SK-N-SH (cell line): ENCODE data around the gene RPEL1. TPM values are rescaled to one million over a fixed set of nuclear protein-coding genes. Genes with fewer than 3 reads are reported as not detected.

Source experiments
- CTCF ChIA-PET: fragments of 300-600, 350-600 bp; formaldehyde crosslinking; extraction: SDS; loops from one replicate; lab custom pipeline; 2021; lab: Yijun Ruan, JAX
- POLR2A ChIA-PET: fragments of 350-600 bp; sonication (Branson Sonifier 250); formaldehyde crosslinking; extraction: SDS; loops from one replicate; lab custom pipeline; 2020; ENCODE audit warnings: antibody characterized with exemption, inconsistent platforms; lab: Yijun Ruan, JAX
- DNase-seq: peaks from one replicate; pipeline ENCODE4 v3.0.0; 2012
- H2AFZ ChIP-seq: fragments of 200-600 bp; sonication (generic); 2 replicates; pipeline ENCODE4 v1.8.1; 2016; ENCODE audit warnings: antibody characterized with exemption, mild to moderate bottlenecking, low read depth
- H3F3A ChIP-seq: fragments of 200-600 bp; sonication (generic); replicated peaks from 2 replicates; pipeline ENCODE3; 2016; ENCODE audit warnings: antibody characterized with exemption, mild to moderate bottlenecking; ENCODE audit not compliant: insufficient read depth
- H3K27ac ChIP-seq, 2 experiments: fragments of 200-500 bp in 1 of 2; fragments of 200-600 bp in 1 of 2; sonication (Bioruptor generic) in 1 of 2; sonication (generic), shearing (Covaris generic) in 1 of 2; 2 replicates each; pipeline versions ENCODE4 v1.5.1 to v1.6.1; 2014 to 2016; ENCODE audit warnings: low read depth in 2 of 2, inconsistent platforms in 1 of 2, low read length in 1 of 2, mild to moderate bottlenecking in 1 of 2, mixed read lengths in 1 of 2
- H3K27me3 ChIP-seq: fragments of 200-600 bp; sonication (generic), shearing (Covaris generic); 2 replicates; pipeline ENCODE4 v1.6.1; 2016; ENCODE audit warnings: mixed run types; ENCODE audit not compliant: insufficient read depth
- H3K36me3 ChIP-seq, 2 experiments: fragments of 200-500 bp in 1 of 2; fragments of 200-600 bp in 1 of 2; sonication (Bioruptor generic) in 1 of 2; sonication (generic) in 1 of 2; replicated peaks in 1 of 2; 2 replicates each; pipeline versions ENCODE3 to v1.5.1; 2014 to 2016; ENCODE audit warnings: low read length in 1 of 2, mild to moderate bottlenecking in 1 of 2; ENCODE audit not compliant: insufficient read depth in 2 of 2, control insufficient read depth in 1 of 2
- H3K4me1 ChIP-seq, 2 experiments: fragments of 200-500 bp in 1 of 2; fragments of 200-600 bp in 1 of 2; sonication (Bioruptor generic) in 1 of 2; sonication (generic), shearing (Covaris generic) in 1 of 2; 2 replicates each; pipeline versions ENCODE4 v1.5.1 to v1.6.1; 2014 to 2016; ENCODE audit warnings: low read depth in 1 of 2, low read length in 1 of 2, mixed run types in 1 of 2; ENCODE audit not compliant: insufficient read depth in 2 of 2, control insufficient read depth in 1 of 2
- H3K4me2 ChIP-seq: fragments of 200-600 bp; sonication (generic), shearing (Covaris generic); 2 replicates; pipeline ENCODE4 v1.6.1; 2017; ENCODE audit warnings: mixed run types
- H3K4me3 ChIP-seq, 2 experiments: fragments of 200-500 bp in 1 of 2; fragments of 200-600 bp in 1 of 2; sonication (Bioruptor generic) in 1 of 2; sonication (generic), shearing (Covaris generic) in 1 of 2; 2 replicates each; pipeline versions ENCODE4 v1.5.1 to v1.8.1; 2014 to 2016; ENCODE audit warnings: low read depth in 2 of 2, inconsistent platforms in 1 of 2, low read length in 1 of 2, mild to moderate bottlenecking in 1 of 2, mixed read lengths in 1 of 2, moderate library complexity in 1 of 2
- H3K79me2 ChIP-seq: fragments of 200-600 bp; sonication (generic); 2 replicates; pipeline ENCODE4 v1.8.1; 2017; ENCODE audit warnings: mild to moderate bottlenecking; ENCODE audit not compliant: insufficient read depth
- H3K9ac ChIP-seq: fragments of 200-600 bp; sonication (generic); 2 replicates; pipeline ENCODE4 v1.6.1; 2017; ENCODE audit warnings: mixed run types
- H3K9me2 ChIP-seq: fragments of 200-600 bp; sonication (generic); 2 replicates; pipeline ENCODE4 v1.6.1; 2017; ENCODE audit warnings: mixed run types
- H3K9me3 ChIP-seq: fragments of 200-600 bp; sonication (generic); 2 replicates; pipeline ENCODE4 v1.6.1; 2017; ENCODE audit warnings: mixed run types, mild to moderate bottlenecking, moderate library complexity
- H4K20me1 ChIP-seq: fragments of 200-600 bp; sonication (generic); 2 replicates; pipeline ENCODE4 v1.6.1; 2017; ENCODE audit warnings: mild to moderate bottlenecking, mixed run types; ENCODE audit not compliant: insufficient read depth
- ELF1 ChIP-seq: IDR thresholded peaks from 2 replicates; pipeline ENCODE4 v1.4.0; 2012
- EP300 ChIP-seq, 2 experiments: IDR thresholded peaks; 2 replicates each; pipeline versions ENCODE4 v1.4.0 to v1.6.1; 2012; ENCODE audit warnings: borderline replicate concordance in 1 of 2, low read depth in 1 of 2, low read length in 1 of 2
- FOXJ3 ChIP-seq: sonication (generic); formaldehyde crosslinking; IDR thresholded peaks from 2 replicates; pipeline ENCODE4 v1.5.1; 2020; ENCODE audit warnings: mild to moderate bottlenecking, missing genetic modification reagents
- YY1 ChIP-seq: IDR thresholded peaks from 2 replicates; pipeline ENCODE4 v1.4.0; 2012; ENCODE audit warnings: low read depth, mild to moderate bottlenecking
- WGBS: methylation state at CpG from one replicate; pipeline ENCODE4 v1.1.6; 2017; ENCODE audit warnings: low lambda C conversion rate; 5-methylcytosine and 5-hydroxymethylcytosine counted together
- polyA plus RNA-seq, 3 experiments: library from polyadenylated mRNA; depleted of rRNA; stranded (reverse); fragments of >200 nt; gene quantifications; 2 replicates each; pipeline ENCODE4 v1.2.3, GENCODE V29; 2012
- TF ChIP-seq, protein P1 (sequence below): IDR thresholded peaks from 2 replicates; pipeline ENCODE4 v1.4.0; 2012; ENCODE audit warnings: low read depth
- TF ChIP-seq, protein P2 (sequence below): IDR thresholded peaks from 2 replicates; pipeline ENCODE4 v1.4.0; 2012; ENCODE audit warnings: low read depth, borderline replicate concordance
- TF ChIP-seq, protein P3 (sequence below): IDR thresholded peaks from 2 replicates; pipeline ENCODE4; 2012
- TF ChIP-seq, protein P4 (sequence below): IDR thresholded peaks from 2 replicates; pipeline ENCODE4 v1.6.1; 2012; ENCODE audit warnings: mild to moderate bottlenecking, low read depth, low read length, moderate library complexity

Gene RPEL1
- polyA plus RNA-seq, 1 of the 3 experiments (the other 2 are of a cell fraction): not detected

DNA sequence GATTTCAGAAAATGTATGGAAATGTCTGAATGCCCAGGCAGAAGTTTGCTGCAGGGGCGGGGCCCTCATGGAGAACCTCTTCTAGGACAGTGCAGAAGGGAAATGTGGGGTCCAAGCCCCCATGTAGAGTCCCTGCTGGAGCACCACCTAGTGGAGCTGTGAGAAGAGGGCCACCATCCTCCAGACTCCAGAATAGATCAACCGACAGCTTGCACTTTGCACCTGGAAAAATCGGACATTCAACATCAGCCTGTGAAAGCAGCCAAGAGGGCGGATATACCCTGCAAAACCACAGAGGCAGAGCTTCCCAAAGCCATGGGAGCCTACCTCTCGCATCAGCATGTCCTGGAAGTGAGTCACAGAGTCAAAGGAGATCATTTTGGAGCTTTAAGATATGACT, 14.3 kb downstream of the RPEL1 start:
- no peaks in the 10 kb centered on the region for H3K27me3 ChIP-seq
- H2AFZ ChIP-seq: no peak overlapping the region
- H3K4me3 ChIP-seq: no peak overlapping the region
- POLR2A ChIA-PET: no interaction called here
- no peaks in the 10 kb centered on the region for H3K4me1 ChIP-seq
- no peaks in the 10 kb centered on the region for H4K20me1 ChIP-seq
- H3K9me2 ChIP-seq: no peaks in the 10 kb centered on the region
- H3K79me2 ChIP-seq: no peaks in the 10 kb centered on the region
- CTCF ChIA-PET: interaction anchor here (0.8 to 1.3 kb wide), 2 partner anchors 35 to 424 kb away, joined by 3 read pairs; no protein-coding TSS in a partner anchor
- 58% methylated on average over 4 of the region's 5 CpGs for WGBS
- H3K9me3 ChIP-seq: no peaks in the 10 kb centered on the region
- H3K9ac ChIP-seq: no peak overlapping the region
- no peak for DNase-seq
- H3K27ac ChIP-seq: no peak overlapping the region
- no peaks in the 10 kb centered on the region for H3K36me3 ChIP-seq
- no peak overlapping the region for H3K4me2 ChIP-seq
- H3F3A ChIP-seq: peaks cover 4% of the 10 kb centered on the region
- TF ChIP-seq EP300 (IDR thresholded peaks at IDR 0.05; ENCODE audit: borderline replicate concordance in 1 of 2, low read depth in 1 of 2, low read length in 1 of 2): no peak
- TF ChIP-seq FOXJ3 (CRISPR knock-in tag): no peak
- no peak for TF ChIP-seq ELF1
- TF ChIP-seq YY1: no peak
- TF ChIP-seq, protein P1, sequence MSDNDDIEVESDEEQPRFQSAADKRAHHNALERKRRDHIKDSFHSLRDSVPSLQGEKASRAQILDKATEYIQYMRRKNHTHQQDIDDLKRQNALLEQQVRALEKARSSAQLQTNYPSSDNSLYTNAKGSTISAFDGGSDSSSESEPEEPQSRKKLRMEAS: no peak

DNA sequence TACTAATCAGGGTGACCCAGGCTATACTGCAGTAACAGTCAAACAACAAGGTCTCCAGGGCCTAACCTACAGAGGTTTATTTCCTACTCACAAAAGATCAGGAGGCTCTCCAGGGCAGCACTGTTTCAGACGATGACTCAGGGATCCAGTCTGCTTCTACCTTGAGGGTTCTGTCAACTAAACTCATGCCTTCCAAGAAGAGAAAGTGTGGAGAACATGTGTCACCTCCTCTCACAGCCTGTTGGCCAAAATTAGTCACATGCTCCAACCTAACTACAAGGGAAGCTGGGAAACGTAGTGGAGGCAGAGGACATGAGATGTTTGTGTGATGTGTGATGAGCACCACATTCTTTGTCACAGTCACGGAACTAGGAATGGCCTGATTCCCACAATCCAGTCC, 16.5 kb downstream of the RPEL1 start:
- WGBS: 57% methylated on average over 3 of the region's 3 CpGs
- Histone ChIP-seq H3K4me2 (no peak overlapping the region), H3K9me2 (no peaks in the 10 kb centered on the region), H3K27me3 (no peaks in the 10 kb centered on the region), H3K27ac (no peak overlapping the region), H3K9ac (no peak overlapping the region), H3K79me2 (no peaks in the 10 kb centered on the region), H3K4me1 (no peaks in the 10 kb centered on the region)
- TF ChIP-seq, protein P2, sequence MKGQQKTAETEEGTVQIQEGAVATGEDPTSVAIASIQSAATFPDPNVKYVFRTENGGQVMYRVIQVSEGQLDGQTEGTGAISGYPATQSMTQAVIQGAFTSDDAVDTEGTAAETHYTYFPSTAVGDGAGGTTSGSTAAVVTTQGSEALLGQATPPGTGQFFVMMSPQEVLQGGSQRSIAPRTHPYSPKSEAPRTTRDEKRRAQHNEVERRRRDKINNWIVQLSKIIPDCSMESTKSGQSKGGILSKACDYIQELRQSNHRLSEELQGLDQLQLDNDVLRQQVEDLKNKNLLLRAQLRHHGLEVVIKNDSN: peak; percentile 27; the same call in 1 of the 2 replicates
- TF ChIP-seq, protein P3, sequence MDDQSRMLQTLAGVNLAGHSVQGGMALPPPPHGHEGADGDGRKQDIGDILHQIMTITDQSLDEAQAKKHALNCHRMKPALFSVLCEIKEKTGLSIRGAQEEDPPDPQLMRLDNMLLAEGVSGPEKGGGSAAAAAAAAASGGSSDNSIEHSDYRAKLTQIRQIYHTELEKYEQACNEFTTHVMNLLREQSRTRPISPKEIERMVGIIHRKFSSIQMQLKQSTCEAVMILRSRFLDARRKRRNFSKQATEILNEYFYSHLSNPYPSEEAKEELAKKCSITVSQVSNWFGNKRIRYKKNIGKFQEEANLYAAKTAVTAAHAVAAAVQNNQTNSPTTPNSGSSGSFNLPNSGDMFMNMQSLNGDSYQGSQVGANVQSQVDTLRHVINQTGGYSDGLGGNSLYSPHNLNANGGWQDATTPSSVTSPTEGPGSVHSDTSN: no peak
- TF ChIP-seq, all 33 proteins: peak for 1
- POLR2A ChIA-PET: no interaction called here
- CTCF ChIA-PET: no interaction called here
- no peaks in the 10 kb centered on the region for H4K20me1 ChIP-seq
- no peak overlapping the region for H3K4me3 ChIP-seq
- no peak for DNase-seq
- H3K36me3 ChIP-seq: no peaks in the 10 kb centered on the region
- H3K9me3 ChIP-seq: no peaks in the 10 kb centered on the region
- no peaks in the 10 kb centered on the region for H3F3A ChIP-seq
- H2AFZ ChIP-seq: no peak overlapping the region

DNA sequence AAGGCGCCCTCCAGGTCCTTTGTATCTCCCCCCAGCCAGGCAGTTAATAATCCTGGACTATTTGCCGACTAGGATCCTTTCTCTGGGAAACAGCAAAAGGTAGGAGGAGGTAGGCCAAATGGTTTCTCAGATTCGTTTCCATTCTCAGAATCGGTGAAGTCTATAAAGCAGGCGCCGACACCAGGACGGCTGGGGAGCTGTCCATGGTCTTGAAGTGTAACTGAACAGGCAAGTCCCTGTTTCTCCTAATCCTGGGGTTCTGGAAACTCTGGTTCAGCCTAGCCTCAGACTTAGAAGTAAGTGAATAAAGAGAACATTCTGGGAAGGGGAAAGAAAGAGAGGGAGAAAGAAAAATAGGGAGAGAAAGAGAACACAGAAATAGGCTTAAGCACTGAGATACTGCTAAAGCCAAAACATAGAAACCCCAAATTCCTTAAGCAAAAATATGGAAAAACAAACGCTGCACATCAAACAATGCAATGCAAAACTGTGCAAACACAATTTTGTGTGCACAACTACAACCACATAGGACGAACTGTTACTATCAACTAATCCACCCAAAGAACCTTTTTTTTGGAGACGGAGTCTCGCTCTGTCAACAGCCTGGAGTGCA, 20.1 kb downstream of the RPEL1 start:
- CTCF ChIA-PET: interaction anchor here (0.6 kb wide), 1 partner anchor 348 kb away, joined by 4 read pairs; the partner anchor contains the start of gene CNNM2
- WGBS: 66% methylated on average over 11 of the region's 11 CpGs
- H3K9me3 ChIP-seq: no peaks in the 10 kb centered on the region

More for the DNA sequence above, 20.1 kb downstream of the RPEL1 start:
- POLR2A ChIA-PET: no interaction called here
- Histone ChIP-seq H3K36me3 (no peaks in the 10 kb centered on the region), H2AFZ (no peak overlapping the region), H3K27ac (no peak overlapping the region), H3K4me3 (no peak overlapping the region), H3K79me2 (no peaks in the 10 kb centered on the region), H3K4me2 (no peak overlapping the region), H3K9ac (no peak overlapping the region), H3K9me2 (no peaks in the 10 kb centered on the region), H3K27me3 (no peaks in the 10 kb centered on the region), H3K4me1 (no peaks in the 10 kb centered on the region), H4K20me1 (no peaks in the 10 kb centered on the region), H3F3A (no peaks in the 10 kb centered on the region)
- no peak for DNase-seq
- TF ChIP-seq, protein P3: no peak
- TF ChIP-seq, protein P4, sequence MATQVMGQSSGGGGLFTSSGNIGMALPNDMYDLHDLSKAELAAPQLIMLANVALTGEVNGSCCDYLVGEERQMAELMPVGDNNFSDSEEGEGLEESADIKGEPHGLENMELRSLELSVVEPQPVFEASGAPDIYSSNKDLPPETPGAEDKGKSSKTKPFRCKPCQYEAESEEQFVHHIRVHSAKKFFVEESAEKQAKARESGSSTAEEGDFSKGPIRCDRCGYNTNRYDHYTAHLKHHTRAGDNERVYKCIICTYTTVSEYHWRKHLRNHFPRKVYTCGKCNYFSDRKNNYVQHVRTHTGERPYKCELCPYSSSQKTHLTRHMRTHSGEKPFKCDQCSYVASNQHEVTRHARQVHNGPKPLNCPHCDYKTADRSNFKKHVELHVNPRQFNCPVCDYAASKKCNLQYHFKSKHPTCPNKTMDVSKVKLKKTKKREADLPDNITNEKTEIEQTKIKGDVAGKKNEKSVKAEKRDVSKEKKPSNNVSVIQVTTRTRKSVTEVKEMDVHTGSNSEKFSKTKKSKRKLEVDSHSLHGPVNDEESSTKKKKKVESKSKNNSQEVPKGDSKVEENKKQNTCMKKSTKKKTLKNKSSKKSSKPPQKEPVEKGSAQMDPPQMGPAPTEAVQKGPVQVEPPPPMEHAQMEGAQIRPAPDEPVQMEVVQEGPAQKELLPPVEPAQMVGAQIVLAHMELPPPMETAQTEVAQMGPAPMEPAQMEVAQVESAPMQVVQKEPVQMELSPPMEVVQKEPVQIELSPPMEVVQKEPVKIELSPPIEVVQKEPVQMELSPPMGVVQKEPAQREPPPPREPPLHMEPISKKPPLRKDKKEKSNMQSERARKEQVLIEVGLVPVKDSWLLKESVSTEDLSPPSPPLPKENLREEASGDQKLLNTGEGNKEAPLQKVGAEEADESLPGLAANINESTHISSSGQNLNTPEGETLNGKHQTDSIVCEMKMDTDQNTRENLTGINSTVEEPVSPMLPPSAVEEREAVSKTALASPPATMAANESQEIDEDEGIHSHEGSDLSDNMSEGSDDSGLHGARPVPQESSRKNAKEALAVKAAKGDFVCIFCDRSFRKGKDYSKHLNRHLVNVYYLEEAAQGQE: peak; percentile 99
